HepG2 (cell line): Measurements from ENCODE around the gene SIK3. TPM values are rescaled to one million over a fixed set of nuclear protein-coding genes. Genes with fewer than 3 reads are reported as not detected.

ENCODE experiments used
- ATAC-seq: fragments of 200-7000 bp; cut with Tn5 transposase; 3 replicates; pipeline ENCODE4 v1.9.1; 2020; ENCODE audit warnings: mild to moderate bottlenecking, moderate library complexity
- BruUV-seq: library from RNA; stranded (reverse); fragments of 400-500 nt; replicated peaks from 2 replicates; lab custom pipeline; 2021; lab: Mats Ljungman, UMichigan
- CTCF ChIA-PET: fragments of 300-600 bp; formaldehyde crosslinking; extraction: SDS; loops from one replicate; lab custom pipeline; 2021; ENCODE audit warnings: low total read pairs, inconsistent platforms, low intra/inter-chr PET ratio; lab: Yijun Ruan, JAX
- POLR2A ChIA-PET: fragments of 350-600 bp; sonication (Branson Sonifier 250); formaldehyde crosslinking; loops from one replicate; lab custom pipeline; 2020; ENCODE audit warnings: antibody characterized with exemption, inconsistent platforms; lab: Yijun Ruan, JAX
- DNase-seq: peaks from one replicate; pipeline ENCODE4 v3.0.0-alpha.2; 2015; ENCODE audit warnings: low spot score
- FAIRE-seq: peaks from 3 replicates; lab custom pipeline; 2011; peaks lifted over from hg19 to GRCh38; lab: Jason Lieb, UNC
- H2AFZ ChIP-seq: one replicate; pipeline ENCODE4 v1.6.1; 2011; ENCODE audit warnings: low read length, inconsistent platforms
- H3K27ac ChIP-seq: fragments of 300-600 bp; 3 replicates; pipeline ENCODE4 v1.8.0; 2011; ENCODE audit warnings: mixed run types, mild to moderate bottlenecking, mixed read lengths, low read length, inconsistent platforms; ENCODE audit not compliant: insufficient read depth; ENCODE audit errors: extremely low read length
- H3K27me3 ChIP-seq, 2 experiments: fragments of 200-600 bp in 1 of 2; 2 replicates in 1 of 2; 3 replicates in 1 of 2; pipeline versions ENCODE4 v1.6.0 to v1.8.0; 2011; ENCODE audit warnings: low read length in 2 of 2, mild to moderate bottlenecking in 2 of 2, moderate library complexity in 2 of 2, inconsistent platforms in 1 of 2; ENCODE audit not compliant: insufficient read depth in 2 of 2, control insufficient read depth in 1 of 2
- H3K36me3 ChIP-seq, 2 experiments: fragments of 200-600 bp in 1 of 2; replicated peaks in 1 of 2; 2 replicates in 1 of 2; 3 replicates in 1 of 2; pipeline versions ENCODE4 v1.5.1 to v1.8.0; 2011; ENCODE audit warnings: low read length in 2 of 2, inconsistent platforms in 1 of 2; ENCODE audit not compliant: insufficient read depth in 2 of 2, control insufficient read depth in 1 of 2
- H3K4me1 ChIP-seq: 2 replicates; pipeline ENCODE4 v1.5.1; 2012; ENCODE audit warnings: low read length, inconsistent platforms; ENCODE audit not compliant: insufficient read depth
- H3K4me2 ChIP-seq: 2 replicates; pipeline ENCODE4 v1.6.0; 2011; ENCODE audit warnings: low read depth, low read length, inconsistent platforms
- H3K4me3 ChIP-seq, 3 experiments: fragments of 200-600 bp in 1 of 3; sonication (generic), shearing (Covaris generic) in 1 of 3; replicated peaks in 1 of 3; 2 replicates each; pipeline ENCODE4 v1.5.1; 2011 to 2016; ENCODE audit warnings: low read length in 3 of 3, inconsistent platforms in 2 of 3, low read depth in 2 of 3, mild to moderate bottlenecking in 2 of 3, control low read depth in 1 of 3, mixed read lengths in 1 of 3; ENCODE audit not compliant: insufficient read depth in 1 of 3
- H3K79me2 ChIP-seq: one replicate; pipeline ENCODE4 v1.6.1; 2011; ENCODE audit warnings: low read length, inconsistent platforms; ENCODE audit not compliant: insufficient read depth
- H3K9ac ChIP-seq: 2 replicates; pipeline ENCODE4 v1.6.0; 2011; ENCODE audit warnings: mild to moderate bottlenecking, low read depth, low read length, inconsistent platforms; ENCODE audit not compliant: insufficient read depth
- H3K9me3 ChIP-seq: 2 replicates; pipeline ENCODE4 v1.5.1; 2012; ENCODE audit warnings: mild to moderate bottlenecking, low read length
- H4K20me1 ChIP-seq: 2 replicates; pipeline ENCODE4 v1.6.0; 2011; ENCODE audit warnings: inconsistent platforms, mild to moderate bottlenecking, low read length, moderate library complexity; ENCODE audit not compliant: insufficient read depth
- DR1 ChIP-seq: sonication (generic); formaldehyde crosslinking; IDR thresholded peaks from 2 replicates; pipeline ENCODE4 v1.8.0; 2021; ENCODE audit warnings: mild to moderate bottlenecking, missing genetic modification reagents, inconsistent platforms
- FOSL2 ChIP-seq: sonication (generic); formaldehyde crosslinking; IDR thresholded peaks from 2 replicates; pipeline ENCODE4 v1.4.0; 2020; ENCODE audit warnings: missing genetic modification reagents
- IKZF5 ChIP-seq: IDR thresholded peaks from 2 replicates; pipeline ENCODE4 v1.6.1; 2018; ENCODE audit warnings: missing genetic modification reagents, mild to moderate bottlenecking, missing compliant biosample characterization
- KLF6 ChIP-seq: IDR thresholded peaks from 2 replicates; pipeline ENCODE4 v1.8.0; 2016; ENCODE audit warnings: missing biosample characterization, missing genetic modification reagents
- MXI1 ChIP-seq: IDR thresholded peaks from 3 replicates; pipeline ENCODE4 v1.6.1; 2012; ENCODE audit warnings: low read depth, low read length, inconsistent platforms, borderline replicate concordance
- PHB2 ChIP-seq: fragments of 450-650 bp; IDR thresholded peaks from 2 replicates; pipeline ENCODE4 v1.6.1; 2018; ENCODE audit not compliant: partially characterized antibody
- RFXAP ChIP-seq: sonication (generic); formaldehyde crosslinking; IDR thresholded peaks from 2 replicates; pipeline ENCODE4 v1.4.0; 2020; ENCODE audit warnings: missing genetic modification reagents, borderline replicate concordance
- TERF1 ChIP-seq: sonication (generic); formaldehyde crosslinking; IDR thresholded peaks from 2 replicates; pipeline ENCODE4 v1.8.0; 2022; ENCODE audit warnings: mild to moderate bottlenecking, missing genetic modification reagents, moderate library complexity
- ZFY ChIP-seq: sonication (generic); formaldehyde crosslinking; IDR thresholded peaks from 2 replicates; pipeline ENCODE4 v1.4.0; 2020; ENCODE audit warnings: missing genetic modification reagents
- ZNF24 ChIP-seq: fragments of 450-650 bp; IDR thresholded peaks from 2 replicates; pipeline ENCODE4 v1.6.1; 2017; ENCODE audit warnings: antibody characterized with exemption, mild to moderate bottlenecking
- ZNF335 ChIP-seq: sonication (generic); formaldehyde crosslinking; IDR thresholded peaks from 2 replicates; pipeline ENCODE4 v1.4.0; 2020; ENCODE audit warnings: missing genetic modification reagents
- ZNF354B ChIP-seq: sonication (generic); formaldehyde crosslinking; IDR thresholded peaks from 2 replicates; pipeline ENCODE4 v1.8.0; 2022; ENCODE audit warnings: mild to moderate bottlenecking, missing genetic modification reagents
- ZNF543 ChIP-seq: sonication (generic); formaldehyde crosslinking; IDR thresholded peaks from 2 replicates; pipeline ENCODE4 v1.4.0; 2020; ENCODE audit warnings: mild to moderate bottlenecking, missing genetic modification reagents
- ZNF569 ChIP-seq: sonication (generic); formaldehyde crosslinking; IDR thresholded peaks from 2 replicates; pipeline ENCODE4 v1.5.0; 2020; ENCODE audit warnings: mild to moderate bottlenecking, missing genetic modification reagents, moderate library complexity, borderline replicate concordance
- ZNF598 ChIP-seq: sonication (generic); formaldehyde crosslinking; IDR thresholded peaks from 2 replicates; pipeline ENCODE4 v1.5.1; 2020; ENCODE audit warnings: mild to moderate bottlenecking, missing genetic modification reagents, borderline replicate concordance
- ZNF7 ChIP-seq: IDR thresholded peaks from 2 replicates; pipeline ENCODE4 v1.6.1; 2016; ENCODE audit warnings: missing biosample characterization, missing genetic modification reagents
- ZNF746 ChIP-seq: sonication (generic); formaldehyde crosslinking; IDR thresholded peaks from 2 replicates; pipeline ENCODE4 v1.8.0; 2022; ENCODE audit warnings: mild to moderate bottlenecking, missing genetic modification reagents
- ZNF839 ChIP-seq: sonication (generic); formaldehyde crosslinking; IDR thresholded peaks from 2 replicates; pipeline ENCODE4 v1.4.0; 2020; ENCODE audit warnings: missing genetic modification reagents, mild to moderate bottlenecking, borderline replicate concordance
- WGBS: methylation state at CpG from one replicate; pipeline ENCODE4 v1.1.6; 2017; ENCODE audit warnings: low lambda C conversion rate; 5-methylcytosine and 5-hydroxymethylcytosine counted together
- in situ Hi-C: cut with HindIII; loops from 2 replicates; pipeline ENCODE4 v1.10.0; 2017; ENCODE audit warnings: low pct_unique_long_range_greater_than_20kb; ENCODE audit not compliant: extremely low pct_ligation_motif_present
- intact Hi-C: fragments of 100-400 bp; cut with micrococcal nuclease; formaldehyde crosslinking; loops from one replicate; pipeline ENCODE4 v1.10.0; 2022; ENCODE audit not compliant: unreplicated experiment
- polyA plus RNA-seq, 8 experiments: library from polyadenylated mRNA; depleted of rRNA in 3 of 8; stranded (reverse) in 7 of 8; unstranded in 1 of 8; fragments of >200 nt; fragmentation: Illumina TruSeq in 4 of 8; extraction: Trizol in 4 of 8; gene quantifications; 2 replicates each; pipeline versions ENCODE4 v1.2.1 to v1.2.3, GENCODE V29; 2011 to 2016; ENCODE audit warnings: low read depth in 4 of 8, missing spikeins in 1 of 8, mixed read lengths in 1 of 8; ENCODE audit not compliant: insufficient read depth in 1 of 8
- total RNA-seq, 5 experiments: library from RNA; depleted of rRNA; stranded (reverse); fragments of >200 nt; fragmentation: Illumina TruSeq; extraction: Trizol; gene quantifications; 2 replicates each; pipeline ENCODE4 v1.2.3, GENCODE V29; 2016; ENCODE audit warnings: low read depth in 1 of 5
- TF ChIP-seq, protein P1 (sequence below): sonication (generic); formaldehyde crosslinking; IDR thresholded peaks from 2 replicates; pipeline ENCODE4 v1.8.1; 2023; ENCODE audit warnings: mild to moderate bottlenecking, missing genetic modification reagents

SIK3 gene
- total and polyA plus RNA-seq, 2 of the 13 experiments (the other 11 are each of a cell fraction or from before 2014, with no cell fraction given): 5.7 to 9.8 TPM

- BruUV-seq: no TSS peak
- Histone ChIP-seq H3K4me2 (no peak overlapping the region), H3K4me1 (peaks cover 19% of the 10 kb centered on the region), H3K4me3 (no peak overlapping the region), H3K27me3 (no peaks in the 10 kb centered on the region), H3K36me3 (no peaks in the 10 kb centered on the region), H2AFZ (no peak overlapping the region), H4K20me1 (peaks cover 15% of the 10 kb centered on the region), H3K27ac (no peak overlapping the region), H3K9ac (no peak overlapping the region), H3K9me3 (no peaks in the 10 kb centered on the region), H3K79me2 (peaks cover 11% of the 10 kb centered on the region)
- ChIA-PET POLR2A (no interaction called here), CTCF (no interaction called here)
- ATAC-seq (no peak), FAIRE-seq (no peak), DNase-seq (no peak)
- WGBS: 97% methylated on average over 7 of the region's 7 CpGs
- intact Hi-C loops: no loop called here
- TF ChIP-seq ZNF839 (no peak), ZNF569 (CRISPR knock-in tag) (no peak), ZNF354B (CRISPR knock-in tag) (no peak), RFXAP (CRISPR knock-in tag) (no peak), MXI1 (no peak), KLF6 (CRISPR knock-in tag) (no peak), ZNF335 (CRISPR knock-in tag) (no peak), ZNF746 (CRISPR knock-in tag) (no peak), PHB2 (no peak), TERF1 (CRISPR knock-in tag) (no peak), DR1 (CRISPR knock-in tag) (no peak), ZNF7 (CRISPR knock-in tag) (no peak), ZFY (CRISPR knock-in tag) (no peak), FOSL2 (CRISPR knock-in tag) (no peak), ZNF24 (no peak), IKZF5 (CRISPR knock-in tag) (no peak), ZNF598 (CRISPR knock-in tag) (no peak), ZNF543 (CRISPR knock-in tag) (no peak)
- TF ChIP-seq, protein P1, sequence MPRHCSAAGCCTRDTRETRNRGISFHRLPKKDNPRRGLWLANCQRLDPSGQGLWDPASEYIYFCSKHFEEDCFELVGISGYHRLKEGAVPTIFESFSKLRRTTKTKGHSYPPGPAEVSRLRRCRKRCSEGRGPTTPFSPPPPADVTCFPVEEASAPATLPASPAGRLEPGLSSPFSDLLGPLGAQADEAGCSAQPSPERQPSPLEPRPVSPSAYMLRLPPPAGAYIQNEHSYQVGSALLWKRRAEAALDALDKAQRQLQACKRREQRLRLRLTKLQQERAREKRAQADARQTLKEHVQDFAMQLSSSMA (CRISPR knock-in tag): no peak
- in situ Hi-C loops: no loop called here
Observed at GRCh38 chr11:116980136-116980793, 118.0 kb downstream of the SIK3 start.
